K562 (cell line): ENCODE measurements around the gene EFCC1. TPM values are rescaled to one million over a fixed set of nuclear protein-coding genes. Genes with fewer than 3 reads are reported as not detected.
A peak's percentile ranks its signal among the peaks of the same experiment; 100 is the strongest.

Experiments used
- MAZ ChIP-seq, 2 experiments: fragments of 450-650 bp in 1 of 2; sonication (generic) in 1 of 2; formaldehyde crosslinking; IDR thresholded peaks in 1 of 2; conservative IDR thresholded peaks in 1 of 2; 2 replicates each; pipeline versions ENCODE4 v1.4.0 to v1.5.0; 2020; ENCODE audit warnings: mild to moderate bottlenecking in 1 of 2, missing genetic modification reagents in 1 of 2
- MGA ChIP-seq: fragments of 450-650 bp; IDR thresholded peaks from 2 replicates; pipeline ENCODE4 v1.6.1; 2016; ENCODE audit warnings: mild to moderate bottlenecking, moderate library complexity
- NR2C2 ChIP-seq, 2 experiments: fragments of 200-800 bp in 1 of 2; sonication (Bioruptor generic) in 1 of 2; sonication (generic) in 1 of 2; formaldehyde crosslinking in 1 of 2; IDR thresholded peaks; 2 replicates each; pipeline versions ENCODE4 v1.6.1 to v1.8.0; 2016 to 2022; ENCODE audit warnings: mild to moderate bottlenecking in 1 of 2, missing compliant biosample characterization in 1 of 2, missing genetic modification characterization in 1 of 2, missing genetic modification reagents in 1 of 2
- polyA plus RNA-seq, 8 experiments: library from polyadenylated mRNA; depleted of rRNA in 4 of 8; stranded (reverse) in 5 of 8; unstranded in 3 of 8; fragments of >200 nt; fragmentation: Nextera tagmentation in 2 of 8; fragmentation: Illumina TruSeq in 1 of 8; extraction: Ambion mirVana in 2 of 8; extraction: Trizol in 1 of 8; gene quantifications; 2 replicates each; pipeline versions ENCODE4 v1.2.1 to v1.2.3, GENCODE V29; 2011 to 2014; ENCODE audit warnings: inconsistent platforms in 1 of 8, missing spikeins in 1 of 8
- total RNA-seq, 7 experiments: library from RNA; depleted of rRNA in 6 of 7; stranded (reverse); fragments of >200 nt in 6 of 7; fragmentation: Illumina TruSeq in 2 of 7; extraction: Trizol in 2 of 7; gene quantifications; 2 replicates each; pipeline versions ENCODE4 v1.2.1 to v1.2.3, GENCODE V29; 2011 to 2021; ENCODE audit warnings: low replicate concordance in 1 of 7
- TF ChIP-seq, protein P1 (sequence below), 2 experiments: fragments of 450-650 bp; IDR thresholded peaks; 2 replicates each; pipeline ENCODE4 v1.6.1; 2018; ENCODE audit warnings: mild to moderate bottlenecking in 2 of 2, low read depth in 1 of 2; ENCODE audit not compliant: partially characterized antibody in 2 of 2
- TF ChIP-seq, protein P2 (sequence below): sonication (generic); formaldehyde crosslinking; IDR thresholded peaks from 2 replicates; pipeline ENCODE4 v1.8.1; 2022; ENCODE audit warnings: missing genetic modification reagents

Gene EFCC1
- total and polyA plus RNA-seq, 9 of the 15 experiments (the other 6 are each of a cell fraction or from before 2014, with no cell fraction given) = not detected

DNA sequence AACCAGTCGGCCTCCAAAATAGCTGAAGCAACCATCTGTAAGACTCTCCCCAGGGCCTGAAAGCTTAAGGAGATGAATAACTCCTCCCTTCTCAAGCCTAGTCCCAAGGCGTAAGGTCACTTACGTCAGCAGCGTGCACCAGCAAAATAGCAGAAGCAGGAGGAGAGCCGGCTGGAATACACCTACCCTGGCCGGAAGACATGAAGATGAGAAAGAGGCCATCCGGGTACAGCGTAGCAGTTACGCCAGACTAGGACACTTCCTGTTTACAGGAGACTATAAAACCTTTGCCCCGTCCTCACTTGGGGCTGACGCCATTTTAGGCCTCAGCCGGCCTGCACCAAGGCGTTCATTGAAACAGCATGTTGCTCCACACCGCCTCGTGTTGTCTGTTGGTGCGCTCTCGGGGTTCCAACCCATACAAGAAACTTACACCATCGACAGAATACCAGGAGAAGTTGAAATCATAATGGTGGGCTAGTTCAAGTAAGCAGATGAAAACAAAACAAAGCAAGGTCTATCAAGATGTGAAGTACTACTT lies 9.7 kb upstream of the EFCC1 start (continued):
- TF ChIP-seq, protein P1, sequence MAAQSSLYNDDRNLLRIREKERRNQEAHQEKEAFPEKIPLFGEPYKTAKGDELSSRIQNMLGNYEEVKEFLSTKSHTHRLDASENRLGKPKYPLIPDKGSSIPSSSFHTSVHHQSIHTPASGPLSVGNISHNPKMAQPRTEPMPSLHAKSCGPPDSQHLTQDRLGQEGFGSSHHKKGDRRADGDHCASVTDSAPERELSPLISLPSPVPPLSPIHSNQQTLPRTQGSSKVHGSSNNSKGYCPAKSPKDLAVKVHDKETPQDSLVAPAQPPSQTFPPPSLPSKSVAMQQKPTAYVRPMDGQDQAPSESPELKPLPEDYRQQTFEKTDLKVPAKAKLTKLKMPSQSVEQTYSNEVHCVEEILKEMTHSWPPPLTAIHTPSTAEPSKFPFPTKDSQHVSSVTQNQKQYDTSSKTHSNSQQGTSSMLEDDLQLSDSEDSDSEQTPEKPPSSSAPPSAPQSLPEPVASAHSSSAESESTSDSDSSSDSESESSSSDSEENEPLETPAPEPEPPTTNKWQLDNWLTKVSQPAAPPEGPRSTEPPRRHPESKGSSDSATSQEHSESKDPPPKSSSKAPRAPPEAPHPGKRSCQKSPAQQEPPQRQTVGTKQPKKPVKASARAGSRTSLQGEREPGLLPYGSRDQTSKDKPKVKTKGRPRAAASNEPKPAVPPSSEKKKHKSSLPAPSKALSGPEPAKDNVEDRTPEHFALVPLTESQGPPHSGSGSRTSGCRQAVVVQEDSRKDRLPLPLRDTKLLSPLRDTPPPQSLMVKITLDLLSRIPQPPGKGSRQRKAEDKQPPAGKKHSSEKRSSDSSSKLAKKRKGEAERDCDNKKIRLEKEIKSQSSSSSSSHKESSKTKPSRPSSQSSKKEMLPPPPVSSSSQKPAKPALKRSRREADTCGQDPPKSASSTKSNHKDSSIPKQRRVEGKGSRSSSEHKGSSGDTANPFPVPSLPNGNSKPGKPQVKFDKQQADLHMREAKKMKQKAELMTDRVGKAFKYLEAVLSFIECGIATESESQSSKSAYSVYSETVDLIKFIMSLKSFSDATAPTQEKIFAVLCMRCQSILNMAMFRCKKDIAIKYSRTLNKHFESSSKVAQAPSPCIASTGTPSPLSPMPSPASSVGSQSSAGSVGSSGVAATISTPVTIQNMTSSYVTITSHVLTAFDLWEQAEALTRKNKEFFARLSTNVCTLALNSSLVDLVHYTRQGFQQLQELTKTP (IDR thresholded peaks at IDR 0.05; ENCODE audit: low read depth in 1 of 2, partially characterized antibody in 2 of 2) = no peak
- TF ChIP-seq, protein P2, sequence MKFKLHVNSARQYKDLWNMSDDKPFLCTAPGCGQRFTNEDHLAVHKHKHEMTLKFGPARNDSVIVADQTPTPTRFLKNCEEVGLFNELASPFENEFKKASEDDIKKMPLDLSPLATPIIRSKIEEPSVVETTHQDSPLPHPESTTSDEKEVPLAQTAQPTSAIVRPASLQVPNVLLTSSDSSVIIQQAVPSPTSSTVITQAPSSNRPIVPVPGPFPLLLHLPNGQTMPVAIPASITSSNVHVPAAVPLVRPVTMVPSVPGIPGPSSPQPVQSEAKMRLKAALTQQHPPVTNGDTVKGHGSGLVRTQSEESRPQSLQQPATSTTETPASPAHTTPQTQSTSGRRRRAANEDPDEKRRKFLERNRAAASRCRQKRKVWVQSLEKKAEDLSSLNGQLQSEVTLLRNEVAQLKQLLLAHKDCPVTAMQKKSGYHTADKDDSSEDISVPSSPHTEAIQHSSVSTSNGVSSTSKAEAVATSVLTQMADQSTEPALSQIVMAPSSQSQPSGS (CRISPR knock-in tag) = no peak
- TF ChIP-seq MAZ (CRISPR knock-in tag; conservative IDR thresholded peaks at IDR 0.05 in 1 of 2, IDR thresholded peaks at IDR 0.05 in 1 of 2) (no peak), MGA (0 out of 2 replicates have a peak, but pooled peaks have one; percentile 33), NR2C2 (CRISPR knock-in tag; IDR thresholded peaks at IDR 0.05) (no peak), NR2C2 (tag; IDR thresholded peaks at IDR 0.05) (peak; percentile 36; the same call in 1 of the 2 replicates)
